HepG2 (cell line): ENCODE measurements around the gene CDKN2AIP. TPM values are rescaled to one million over a fixed set of nuclear protein-coding genes. Genes with fewer than 3 reads are reported as not detected.

Experiments
- CSRNP1 ChIP-seq: sonication (generic); formaldehyde crosslinking; IDR thresholded peaks from 2 replicates; pipeline ENCODE4 v1.8.1; 2023; ENCODE audit warnings: mild to moderate bottlenecking, missing genetic modification reagents
- DZIP1 ChIP-seq: sonication (generic); formaldehyde crosslinking; IDR thresholded peaks from 2 replicates; pipeline ENCODE4 v1.5.0; 2020; ENCODE audit warnings: mild to moderate bottlenecking, missing genetic modification reagents
- NR1H2 ChIP-seq: sonication (generic); formaldehyde crosslinking; IDR thresholded peaks from 2 replicates; pipeline ENCODE4 v1.8.1; 2022; ENCODE audit warnings: low read depth, missing genetic modification reagents, borderline replicate concordance
- ONECUT2 ChIP-seq: sonication (generic); formaldehyde crosslinking; IDR thresholded peaks from 2 replicates; pipeline ENCODE4 v1.4.0; 2020; ENCODE audit warnings: missing genetic modification reagents
- RXRA ChIP-seq: sonication (generic); formaldehyde crosslinking; IDR thresholded peaks from 2 replicates; pipeline ENCODE4 v1.5.1; 2020; ENCODE audit warnings: missing genetic modification reagents
- SUZ12 ChIP-seq: fragments of 150-350 bp; IDR thresholded peaks from 2 replicates; pipeline ENCODE4 v1.6.1; 2014; ENCODE audit warnings: low read depth, low read length
- U2AF2 ChIP-seq: fragments of 200-400 bp; formaldehyde crosslinking; IDR thresholded peaks from 2 replicates; pipeline ENCODE4 v1.6.1; 2017; ENCODE audit warnings: low read depth, mild to moderate bottlenecking, low read length
- ZKSCAN8 ChIP-seq: IDR thresholded peaks from 2 replicates; pipeline ENCODE4 v1.6.1; 2016; ENCODE audit warnings: borderline replicate concordance, missing genetic modification reagents, missing compliant biosample characterization
- ZNF576 ChIP-seq: sonication (generic); formaldehyde crosslinking; IDR thresholded peaks from 2 replicates; pipeline ENCODE4 v1.4.0; 2020; ENCODE audit warnings: mild to moderate bottlenecking, missing genetic modification reagents
- ZNF629 ChIP-seq: sonication (generic); formaldehyde crosslinking; conservative IDR thresholded peaks from 2 replicates; pipeline ENCODE4 v1.5.0; 2020; ENCODE audit warnings: missing genetic modification reagents
- polyA plus RNA-seq, 8 experiments: library from polyadenylated mRNA; depleted of rRNA in 3 of 8; stranded (reverse) in 7 of 8; unstranded in 1 of 8; fragments of >200 nt; fragmentation: Illumina TruSeq in 4 of 8; extraction: Trizol in 4 of 8; gene quantifications; 2 replicates each; pipeline versions ENCODE4 v1.2.1 to v1.2.3, GENCODE V29; 2011 to 2016; ENCODE audit warnings: low read depth in 4 of 8, missing spikeins in 1 of 8, mixed read lengths in 1 of 8; ENCODE audit not compliant: insufficient read depth in 1 of 8
- total RNA-seq, 5 experiments: library from RNA; depleted of rRNA; stranded (reverse); fragments of >200 nt; fragmentation: Illumina TruSeq; extraction: Trizol; gene quantifications; 2 replicates each; pipeline ENCODE4 v1.2.3, GENCODE V29; 2016; ENCODE audit warnings: low read depth in 1 of 5
- TF ChIP-seq, protein P1 (sequence below): sonication (generic); formaldehyde crosslinking; IDR thresholded peaks from 2 replicates; pipeline ENCODE4 v1.8.0; 2022; ENCODE audit warnings: mild to moderate bottlenecking, missing genetic modification reagents
- TF ChIP-seq, protein P2 (sequence below): IDR thresholded peaks from 2 replicates; pipeline ENCODE4 v1.6.1; 2016; ENCODE audit warnings: missing compliant biosample characterization, missing genetic modification reagents, borderline replicate concordance
- TF ChIP-seq, protein P3 (sequence below): sonication (generic); formaldehyde crosslinking; IDR thresholded peaks from 2 replicates; pipeline ENCODE4 v1.5.0; 2020; ENCODE audit warnings: mild to moderate bottlenecking, missing genetic modification reagents, moderate library complexity

CDKN2AIP gene
- total and polyA plus RNA-seq, 2 of the 13 experiments (the other 11 are each of a cell fraction or from before 2014, with no cell fraction given) = 17.0 to 18.7 TPM

- TF ChIP-seq, protein P1, sequence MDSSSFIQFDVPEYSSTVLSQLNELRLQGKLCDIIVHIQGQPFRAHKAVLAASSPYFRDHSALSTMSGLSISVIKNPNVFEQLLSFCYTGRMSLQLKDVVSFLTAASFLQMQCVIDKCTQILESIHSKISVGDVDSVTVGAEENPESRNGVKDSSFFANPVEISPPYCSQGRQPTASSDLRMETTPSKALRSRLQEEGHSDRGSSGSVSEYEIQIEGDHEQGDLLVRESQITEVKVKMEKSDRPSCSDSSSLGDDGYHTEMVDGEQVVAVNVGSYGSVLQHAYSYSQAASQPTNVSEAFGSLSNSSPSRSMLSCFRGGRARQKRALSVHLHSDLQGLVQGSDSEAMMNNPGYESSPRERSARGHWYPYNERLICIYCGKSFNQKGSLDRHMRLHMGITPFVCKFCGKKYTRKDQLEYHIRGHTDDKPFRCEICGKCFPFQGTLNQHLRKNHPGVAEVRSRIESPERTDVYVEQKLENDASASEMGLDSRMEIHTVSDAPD = peak; percentile 5; the same call in 1 of the 2 replicates
- TF ChIP-seq, protein P2, sequence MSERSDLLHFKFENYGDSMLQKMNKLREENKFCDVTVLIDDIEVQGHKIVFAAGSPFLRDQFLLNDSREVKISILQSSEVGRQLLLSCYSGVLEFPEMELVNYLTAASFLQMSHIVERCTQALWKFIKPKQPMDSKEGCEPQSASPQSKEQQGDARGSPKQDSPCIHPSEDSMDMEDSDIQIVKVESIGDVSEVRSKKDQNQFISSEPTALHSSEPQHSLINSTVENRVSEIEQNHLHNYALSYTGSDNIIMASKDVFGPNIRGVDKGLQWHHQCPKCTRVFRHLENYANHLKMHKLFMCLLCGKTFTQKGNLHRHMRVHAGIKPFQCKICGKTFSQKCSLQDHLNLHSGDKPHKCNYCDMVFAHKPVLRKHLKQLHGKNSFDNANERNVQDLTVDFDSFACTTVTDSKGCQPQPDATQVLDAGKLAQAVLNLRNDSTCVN (CRISPR knock-in tag) = no peak; the same call in 1 of the 2 replicates
- TF ChIP-seq RXRA (peak; percentile 39; the same call in 1 of the 2 replicates), NR1H2 (CRISPR knock-in tag) (peak; percentile 68; the same call in 1 of the 2 replicates), ZNF576 (CRISPR knock-in tag) (no peak), CSRNP1 (no peak; the same call in 1 of the 2 replicates), ZNF629 (peak; percentile 3; the same call in 1 of the 2 replicates), ONECUT2 (no peak; the same call in 1 of the 2 replicates), SUZ12 (no peak), U2AF2 (no peak), ZKSCAN8 (CRISPR knock-in tag) (no peak; the same call in 1 of the 2 replicates), DZIP1 (no peak)
- TF ChIP-seq, protein P3, sequence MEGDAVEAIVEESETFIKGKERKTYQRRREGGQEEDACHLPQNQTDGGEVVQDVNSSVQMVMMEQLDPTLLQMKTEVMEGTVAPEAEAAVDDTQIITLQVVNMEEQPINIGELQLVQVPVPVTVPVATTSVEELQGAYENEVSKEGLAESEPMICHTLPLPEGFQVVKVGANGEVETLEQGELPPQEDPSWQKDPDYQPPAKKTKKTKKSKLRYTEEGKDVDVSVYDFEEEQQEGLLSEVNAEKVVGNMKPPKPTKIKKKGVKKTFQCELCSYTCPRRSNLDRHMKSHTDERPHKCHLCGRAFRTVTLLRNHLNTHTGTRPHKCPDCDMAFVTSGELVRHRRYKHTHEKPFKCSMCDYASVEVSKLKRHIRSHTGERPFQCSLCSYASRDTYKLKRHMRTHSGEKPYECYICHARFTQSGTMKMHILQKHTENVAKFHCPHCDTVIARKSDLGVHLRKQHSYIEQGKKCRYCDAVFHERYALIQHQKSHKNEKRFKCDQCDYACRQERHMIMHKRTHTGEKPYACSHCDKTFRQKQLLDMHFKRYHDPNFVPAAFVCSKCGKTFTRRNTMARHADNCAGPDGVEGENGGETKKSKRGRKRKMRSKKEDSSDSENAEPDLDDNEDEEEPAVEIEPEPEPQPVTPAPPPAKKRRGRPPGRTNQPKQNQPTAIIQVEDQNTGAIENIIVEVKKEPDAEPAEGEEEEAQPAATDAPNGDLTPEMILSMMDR = peak; percentile 34
These were observed at the start of gene CDKN2AIP (continued) for GRCh38 chr4:183444214-183445096.
